ENCODE measurements around the gene TJP3.

DNA sequence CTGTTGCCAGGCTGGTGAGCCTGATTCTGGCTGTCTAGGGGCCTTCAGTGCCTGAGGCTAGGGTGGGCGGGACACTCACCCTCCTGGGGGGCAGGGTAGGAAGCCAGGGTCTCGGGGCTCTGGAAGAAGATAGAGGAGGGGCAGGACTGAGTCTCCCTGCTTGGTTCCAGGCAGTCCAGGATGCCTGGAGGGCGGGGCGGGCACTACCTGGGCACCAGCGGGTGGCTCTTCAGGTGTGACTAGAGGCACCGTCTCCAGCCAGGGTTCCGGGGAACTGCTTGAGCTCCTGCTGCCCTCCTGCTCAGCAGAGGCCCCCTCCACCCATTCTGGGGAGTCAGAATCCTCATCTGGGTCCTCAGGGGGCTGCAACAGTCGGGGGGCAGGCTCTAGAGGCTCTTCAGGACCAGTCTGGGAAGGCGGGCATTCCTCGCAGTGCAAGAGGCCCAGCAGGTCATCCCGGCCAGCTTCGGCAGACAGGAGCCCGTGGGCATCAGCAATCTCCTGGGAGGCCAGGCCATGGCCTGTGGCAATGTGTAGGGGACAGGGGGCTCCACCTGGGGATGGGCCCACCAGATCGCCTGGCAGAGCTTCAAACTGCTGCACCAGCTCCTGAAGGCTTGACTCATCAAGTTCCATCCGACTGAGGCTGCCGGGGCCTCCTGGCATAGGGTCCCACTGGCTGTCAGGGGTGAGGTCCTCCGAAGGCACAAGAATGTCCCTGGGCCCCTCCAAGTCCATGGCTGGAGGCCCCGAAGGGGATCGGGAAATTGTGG lies 51.5 kb downstream of the TJP3 start:
- no peak for TF ChIP-seq EZH2 (IDR thresholded peaks at IDR 0.05)
- TF ChIP-seq POLR2AphosphoS5 (IDR thresholded peaks at IDR 0.05; ENCODE audit: borderline replicate concordance, low read depth, low read length) = no peak

All from SK-N-MC (cell line).